HepG2 (cell line): ENCODE measurements around the gene CD68. TPM values are rescaled to one million over a fixed set of nuclear protein-coding genes. Genes with fewer than 3 reads are reported as not detected.

Experiments
- ASH2L ChIP-seq: fragments of 300-600, 200-600 bp; sonication (generic); IDR thresholded peaks from 2 replicates; pipeline ENCODE4 v1.7.0; 2017; ENCODE audit warnings: low read depth, mild to moderate bottlenecking, moderate library complexity, mixed read lengths, low read length; ENCODE audit not compliant: insufficient read length
- DRAP1 ChIP-seq: IDR thresholded peaks from 2 replicates; pipeline ENCODE4 v1.6.1; 2016; ENCODE audit warnings: missing genetic modification reagents, missing compliant biosample characterization
- ELK4 ChIP-seq: sonication (generic); formaldehyde crosslinking; IDR thresholded peaks from 2 replicates; pipeline ENCODE4 v1.9.0; 2021; ENCODE audit warnings: missing genetic modification reagents, borderline replicate concordance
- FOXM1 ChIP-seq: sonication (generic); formaldehyde crosslinking; IDR thresholded peaks from 2 replicates; pipeline ENCODE4 v1.5.0; 2020; ENCODE audit warnings: missing genetic modification reagents
- GATA4 ChIP-seq: sonication (generic); IDR thresholded peaks from 2 replicates; pipeline ENCODE4 v1.6.1; 2016; ENCODE audit warnings: antibody characterized with exemption, low read depth, borderline replicate concordance
- HNF1A ChIP-seq, 2 experiments: sonication (generic) in 1 of 2; formaldehyde crosslinking in 1 of 2; IDR thresholded peaks; 2 replicates each; pipeline versions ENCODE4 v1.4.0 to v1.6.1; 2016 to 2020; ENCODE audit warnings: borderline replicate concordance in 1 of 2, low read depth in 1 of 2, mild to moderate bottlenecking in 1 of 2, missing genetic modification reagents in 1 of 2
- JDP2 ChIP-seq: sonication (generic); formaldehyde crosslinking; IDR thresholded peaks from 2 replicates; pipeline ENCODE4 v1.8.1; 2022; ENCODE audit warnings: missing genetic modification reagents, borderline replicate concordance
- MAFF ChIP-seq: IDR thresholded peaks from 2 replicates; pipeline ENCODE4 v1.6.1; 2011; ENCODE audit warnings: low read depth, low read length, improper control_type of control experiment
- NONO ChIP-seq, 2 experiments: fragments of 450-650 bp in 1 of 2; sonication (generic) in 1 of 2; formaldehyde crosslinking in 1 of 2; IDR thresholded peaks in 1 of 2; conservative IDR thresholded peaks in 1 of 2; 2 replicates each; pipeline versions ENCODE4 v1.6.1 to v1.8.0; 2017 to 2022; ENCODE audit warnings: mild to moderate bottlenecking in 1 of 2, missing genetic modification reagents in 1 of 2, moderate library complexity in 1 of 2
- NPAS2 ChIP-seq: sonication (generic); formaldehyde crosslinking; IDR thresholded peaks from 2 replicates; pipeline ENCODE4 v1.8.0; 2022; ENCODE audit warnings: mild to moderate bottlenecking, missing genetic modification reagents, borderline replicate concordance
- PITX1 ChIP-seq: sonication (generic); formaldehyde crosslinking; IDR thresholded peaks from 2 replicates; pipeline ENCODE4 v1.5.1; 2020; ENCODE audit warnings: mild to moderate bottlenecking, missing genetic modification reagents
- SIN3B ChIP-seq: fragments of 150-350 bp; IDR thresholded peaks from 2 replicates; pipeline ENCODE4 v1.6.1; 2014; ENCODE audit warnings: low read length
- SRSF9 ChIP-seq: fragments of 200-400 bp; formaldehyde crosslinking; IDR thresholded peaks from 2 replicates; pipeline ENCODE4 v1.6.1; 2018; ENCODE audit warnings: borderline replicate concordance, mild to moderate bottlenecking, low read depth, low read length; ENCODE audit not compliant: insufficient read depth, poor library complexity, severe bottlenecking
- TOPORS ChIP-seq: sonication (generic); formaldehyde crosslinking; IDR thresholded peaks from 2 replicates; pipeline ENCODE4 v1.8.0; 2023; ENCODE audit warnings: mild to moderate bottlenecking, missing genetic modification reagents
- UBTF ChIP-seq: sonication (generic); formaldehyde crosslinking; IDR thresholded peaks from 2 replicates; pipeline ENCODE4 v1.4.0; 2020; ENCODE audit warnings: mild to moderate bottlenecking, missing genetic modification reagents
- ZNF260 ChIP-seq: sonication (generic); formaldehyde crosslinking; IDR thresholded peaks from 2 replicates; pipeline ENCODE4 v1.4.0; 2020; ENCODE audit warnings: missing genetic modification reagents, low read depth, mild to moderate bottlenecking, borderline replicate concordance
- ZNF766 ChIP-seq: sonication (generic); formaldehyde crosslinking; IDR thresholded peaks from 2 replicates; pipeline ENCODE4 v1.5.0; 2020; ENCODE audit warnings: missing genetic modification reagents, borderline replicate concordance
- ZNF777 ChIP-seq: sonication (generic); formaldehyde crosslinking; IDR thresholded peaks from 2 replicates; pipeline ENCODE4 v1.4.0; 2020; ENCODE audit warnings: missing genetic modification reagents
- ZSCAN31 ChIP-seq: sonication (generic); formaldehyde crosslinking; IDR thresholded peaks from 2 replicates; pipeline ENCODE4 v1.5.0; 2020; ENCODE audit warnings: low read depth, mild to moderate bottlenecking, missing genetic modification reagents
- polyA plus RNA-seq, 8 experiments: library from polyadenylated mRNA; depleted of rRNA in 3 of 8; stranded (reverse) in 7 of 8; unstranded in 1 of 8; fragments of >200 nt; fragmentation: Illumina TruSeq in 4 of 8; extraction: Trizol in 4 of 8; gene quantifications; 2 replicates each; pipeline versions ENCODE4 v1.2.1 to v1.2.3, GENCODE V29; 2011 to 2016; ENCODE audit warnings: low read depth in 4 of 8, missing spikeins in 1 of 8, mixed read lengths in 1 of 8; ENCODE audit not compliant: insufficient read depth in 1 of 8
- total RNA-seq, 5 experiments: library from RNA; depleted of rRNA; stranded (reverse); fragments of >200 nt; fragmentation: Illumina TruSeq; extraction: Trizol; gene quantifications; 2 replicates each; pipeline ENCODE4 v1.2.3, GENCODE V29; 2016; ENCODE audit warnings: low read depth in 1 of 5

The CD68 gene
- total and polyA plus RNA-seq, 2 of the 13 experiments (the other 11 are each of a cell fraction or from before 2014, with no cell fraction given), result 10.3 to 104 TPM

- TF ChIP-seq SIN3B, result peak; percentile 62
- no peak; the same call in 1 of the 2 replicates for TF ChIP-seq UBTF (CRISPR knock-in tag)
- TF ChIP-seq ZNF766 (CRISPR knock-in tag), result peak; percentile 52; the same call in 1 of the 2 replicates
- 0 out of 2 replicates have a peak, but pooled peaks have one; percentile 18 for TF ChIP-seq ZNF777 (CRISPR knock-in tag)
- no peak for TF ChIP-seq ZNF260 (CRISPR knock-in tag)
- no peak for TF ChIP-seq SRSF9
- no peak for TF ChIP-seq NONO (IDR thresholded peaks at IDR 0.05)
- TF ChIP-seq NONO (CRISPR knock-in tag; conservative IDR thresholded peaks at IDR 0.05), result peak; percentile 88
- no peak for TF ChIP-seq HNF1A (IDR thresholded peaks at IDR 0.05; ENCODE audit: low read depth)
- peak; percentile 76; the same call in 1 of the 2 replicates for TF ChIP-seq HNF1A (CRISPR knock-in tag; IDR thresholded peaks at IDR 0.05; ENCODE audit: borderline replicate concordance)
- peak; percentile 83 for TF ChIP-seq GATA4
- no peak for TF ChIP-seq MAFF
- no peak for TF ChIP-seq ELK4 (CRISPR knock-in tag)
- TF ChIP-seq JDP2 (CRISPR knock-in tag), result 0 out of 2 replicates have a peak, but pooled peaks have one; percentile 67
- TF ChIP-seq NPAS2 (CRISPR knock-in tag), result peak; percentile 30; the same call in 1 of the 2 replicates
- peak; percentile 100 for TF ChIP-seq DRAP1 (CRISPR knock-in tag)
- TF ChIP-seq PITX1, result 0 out of 2 replicates have a peak, but pooled peaks have one; percentile 19
- TF ChIP-seq FOXM1 (CRISPR knock-in tag), result 0 out of 2 replicates have a peak, but pooled peaks have one; percentile 32
- 0 out of 2 replicates have a peak, but pooled peaks have one; percentile 57 for TF ChIP-seq TOPORS
- TF ChIP-seq ASH2L, result peak; percentile 83
- TF ChIP-seq ZSCAN31, result peak; percentile 92
Observed at GRCh38 chr17:7572588-7573323, 6.7 kb upstream of the CD68 start (continued).
